ENCODE measurements around the gene CDH23. TPM values are rescaled to one million over a fixed set of nuclear protein-coding genes. Genes with fewer than 3 reads are reported as not detected.

Gene CDH23
- total and polyA plus RNA-seq, 8 donors, result 1.8 to 22.8 (median 3.0) TPM

DNA sequence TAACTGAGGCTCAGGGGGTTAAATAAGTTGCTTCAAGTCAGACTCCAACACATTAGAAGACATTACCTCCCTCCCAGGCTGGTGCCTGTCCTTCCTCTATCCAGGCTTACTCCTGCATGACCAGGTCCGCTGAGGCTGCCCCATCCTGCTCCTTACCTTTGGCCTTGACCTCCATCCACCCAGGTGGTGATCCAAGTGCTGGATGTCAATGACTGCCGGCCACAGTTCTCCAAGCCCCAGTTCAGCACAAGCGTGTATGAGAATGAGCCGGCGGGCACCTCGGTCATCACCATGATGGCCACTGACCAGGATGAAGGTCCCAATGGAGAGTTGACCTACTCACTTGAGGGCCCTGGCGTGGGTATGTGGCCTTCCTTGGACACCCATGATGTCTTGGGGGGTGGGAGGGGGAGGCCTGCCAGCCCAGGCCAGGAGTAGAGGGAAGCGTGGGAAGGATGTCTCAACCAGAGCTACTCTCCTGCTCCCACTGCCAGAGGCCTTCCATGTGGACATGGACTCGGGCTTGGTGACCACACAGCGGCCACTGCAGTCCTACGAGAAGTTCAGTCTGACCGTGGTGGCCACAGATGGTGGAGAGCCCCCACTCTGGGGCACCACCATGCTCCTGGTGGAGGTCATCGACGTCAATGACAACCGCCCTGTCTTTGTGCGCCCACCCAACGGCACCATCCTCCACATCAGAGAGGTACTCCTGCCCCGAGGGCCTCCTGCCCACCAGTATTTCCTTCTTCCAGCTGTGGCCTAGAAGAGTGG is 406.2 kb downstream of the CDH23 start:
- Histone ChIP-seq H3K4me3 (no peak overlapping the region), H3K27ac (no peak overlapping the region), H3K4me1 (peaks cover 0 to 33% of the 10 kb centered on the region in 2 donors), H3K36me3 (no peaks in the 10 kb centered on the region), H3K9me3 (no peaks in the 10 kb centered on the region), H3K27me3 (no peaks in the 10 kb centered on the region)
- TF ChIP-seq, protein P1, sequence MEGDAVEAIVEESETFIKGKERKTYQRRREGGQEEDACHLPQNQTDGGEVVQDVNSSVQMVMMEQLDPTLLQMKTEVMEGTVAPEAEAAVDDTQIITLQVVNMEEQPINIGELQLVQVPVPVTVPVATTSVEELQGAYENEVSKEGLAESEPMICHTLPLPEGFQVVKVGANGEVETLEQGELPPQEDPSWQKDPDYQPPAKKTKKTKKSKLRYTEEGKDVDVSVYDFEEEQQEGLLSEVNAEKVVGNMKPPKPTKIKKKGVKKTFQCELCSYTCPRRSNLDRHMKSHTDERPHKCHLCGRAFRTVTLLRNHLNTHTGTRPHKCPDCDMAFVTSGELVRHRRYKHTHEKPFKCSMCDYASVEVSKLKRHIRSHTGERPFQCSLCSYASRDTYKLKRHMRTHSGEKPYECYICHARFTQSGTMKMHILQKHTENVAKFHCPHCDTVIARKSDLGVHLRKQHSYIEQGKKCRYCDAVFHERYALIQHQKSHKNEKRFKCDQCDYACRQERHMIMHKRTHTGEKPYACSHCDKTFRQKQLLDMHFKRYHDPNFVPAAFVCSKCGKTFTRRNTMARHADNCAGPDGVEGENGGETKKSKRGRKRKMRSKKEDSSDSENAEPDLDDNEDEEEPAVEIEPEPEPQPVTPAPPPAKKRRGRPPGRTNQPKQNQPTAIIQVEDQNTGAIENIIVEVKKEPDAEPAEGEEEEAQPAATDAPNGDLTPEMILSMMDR (IDR thresholded peaks at IDR 0.05), result no peak
- DNase-seq (peak in 1 of 4 donors; percentile 32), ATAC-seq (no peak)
- intact Hi-C loops (cut with DNase I), result no loop called here

DNA sequence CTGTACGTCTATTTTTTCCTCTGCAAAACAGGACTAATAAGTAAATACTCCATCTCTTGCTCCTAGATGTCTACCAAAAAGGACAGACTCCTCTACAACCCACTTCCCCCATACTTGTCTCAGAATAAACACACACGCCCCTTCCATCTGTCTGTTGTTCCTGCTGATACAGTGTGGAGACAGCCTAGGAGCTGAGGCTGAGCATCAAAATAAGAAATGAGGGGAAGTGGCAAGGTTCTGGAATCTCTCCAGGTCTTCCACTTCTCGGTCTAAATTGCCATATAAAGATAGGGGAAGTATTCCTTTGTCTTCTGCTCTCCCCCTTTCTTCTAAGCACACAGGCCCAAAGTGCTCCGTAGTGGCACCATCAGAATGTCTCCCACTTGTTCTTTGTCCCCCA is 407.4 kb downstream of the CDH23 start:
- Histone ChIP-seq H3K36me3 (no peaks in the 10 kb centered on the region), H3K27me3 (no peaks in the 10 kb centered on the region), H3K4me1 (peaks cover 0 to 27% of the 10 kb centered on the region in 2 donors), H3K9me3 (no peaks in the 10 kb centered on the region), H3K4me3 (no peak overlapping the region), H3K27ac (peak overlapping the region in 1 of 2 donors; percentile 21)
- TF ChIP-seq, protein P1 (IDR thresholded peaks at IDR 0.05), result no peak
- DNase-seq (peak in 1 of 4 donors; percentile 24), ATAC-seq (no peak)
- intact Hi-C loops (cut with DNase I), result no loop called here

- peak; percentile 83 for ATAC-seq
- Histone ChIP-seq H3K9me3 (no peaks in the 10 kb centered on the region), H3K4me3 (no peak overlapping the region), H3K36me3 (peaks cover 0 to 14% of the 10 kb centered on the region in 2 donors), H3K4me1 (peaks cover 0 to 27% of the 10 kb centered on the region in 2 donors), H3K27ac (no peak overlapping the region), H3K27me3 (no peaks in the 10 kb centered on the region)
- TF ChIP-seq, protein P1 (IDR thresholded peaks at IDR 0.05), result no peak
- peak in 3 of 4 donors; percentile 27 to 86 (median 64) for DNase-seq
- intact Hi-C loops (cut with DNase I), result no loop called here
These were observed 409.3 kb downstream of the CDH23 start for GRCh38 chr10:71805776-71806703.

- H3K36me3 ChIP-seq, result peaks cover 0 to 19% of the 10 kb centered on the region in 2 donors
- peak in 1 of 4 donors; percentile 25 for DNase-seq
These were observed 410.2 kb downstream of the CDH23 start for GRCh38 chr10:71806704-71807556.

More at GRCh38 chr10:71806704-71807556, 410.2 kb downstream of the CDH23 start:
- no peaks in the 10 kb centered on the region for H3K9me3 ChIP-seq
- H3K4me3 ChIP-seq, result no peak overlapping the region
- H3K4me1 ChIP-seq, result peaks cover 0 to 23% of the 10 kb centered on the region in 2 donors
- no peak overlapping the region for H3K27ac ChIP-seq
- no peak for ATAC-seq
- TF ChIP-seq, protein P1 (IDR thresholded peaks at IDR 0.05), result no peak
- no peaks in the 10 kb centered on the region for H3K27me3 ChIP-seq
- intact Hi-C loops (cut with DNase I), result no loop called here
